ENCODE results near the gene PSMG3. TPM values are rescaled to one million over a fixed set of nuclear protein-coding genes. Genes with fewer than 3 reads are reported as not detected.

PSMG3 gene
- total RNA-seq, 3 donors from 2014 or later: 75.8 to 82.5 (median 82.5) TPM

- DNase-seq: no peak
- no peak for ATAC-seq
- no peaks in the 10 kb centered on the region for H3K4me1 Mint-ChIP-seq (ENCODE audit: low read depth)
Observed at GRCh38 chr7:1542329-1542728, 27.5 kb downstream of the PSMG3 start.

GRCh38 chr7:1541431-1542162 is 28.2 kb downstream of the PSMG3 start:
- H3K9me3 Mint-ChIP-seq: no peaks in the 10 kb centered on the region
- no peak overlapping the region for H3K4me3 Mint-ChIP-seq
- peaks cover under 1% of the 10 kb centered on the region for H3K4me1 Mint-ChIP-seq (ENCODE audit: low read depth)
- ATAC-seq (no peak), DNase-seq (no peak)
- H3K36me3 Mint-ChIP-seq (ENCODE audit: insufficient read depth): peaks cover 2% of the 10 kb centered on the region
- no peaks in the 10 kb centered on the region for H3K27me3 Mint-ChIP-seq (ENCODE audit: low read depth)

More at GRCh38 chr7:1542329-1542728, 27.5 kb downstream of the PSMG3 start:
- Mint-ChIP-seq H3K4me3 (no peak overlapping the region), H3K36me3 (ENCODE audit: insufficient read depth) (peaks cover 2% of the 10 kb centered on the region), H3K27me3 (ENCODE audit: low read depth) (no peaks in the 10 kb centered on the region), H3K9me3 (no peaks in the 10 kb centered on the region)

- DNase-seq: no peak
- peaks cover 5% of the 10 kb centered on the region for H3K36me3 Mint-ChIP-seq (ENCODE audit: insufficient read depth)
- H3K27me3 Mint-ChIP-seq (ENCODE audit: low read depth): no peaks in the 10 kb centered on the region
- H3K9me3 Mint-ChIP-seq: no peaks in the 10 kb centered on the region
- H3K4me3 Mint-ChIP-seq: no peak overlapping the region
- peaks cover 5% of the 10 kb centered on the region for H3K4me1 Mint-ChIP-seq (ENCODE audit: low read depth)
- no peak for ATAC-seq
Observed at GRCh38 chr7:1540776-1541271, 29.0 kb downstream of the PSMG3 start.

GRCh38 chr7:1539882-1540775 is 29.7 kb downstream of the PSMG3 start:
- ATAC-seq (no peak), DNase-seq (no peak)
- Mint-ChIP-seq H3K4me3 (no peak overlapping the region), H3K27me3 (ENCODE audit: low read depth) (no peaks in the 10 kb centered on the region), H3K9me3 (no peaks in the 10 kb centered on the region), H3K4me1 (ENCODE audit: low read depth) (peaks cover 5% of the 10 kb centered on the region), H3K36me3 (ENCODE audit: insufficient read depth) (peaks cover 5% of the 10 kb centered on the region)

GRCh38 chr7:1539181-1539881 is 30.5 kb downstream of the PSMG3 start:
- DNase-seq (no peak), ATAC-seq (no peak)
- Mint-ChIP-seq H3K36me3 (ENCODE audit: insufficient read depth) (peaks cover 2% of the 10 kb centered on the region), H3K27me3 (ENCODE audit: low read depth) (no peaks in the 10 kb centered on the region), H3K4me3 (no peak overlapping the region), H3K9me3 (no peaks in the 10 kb centered on the region), H3K4me1 (ENCODE audit: low read depth) (peaks cover 8% of the 10 kb centered on the region)

- peaks cover 2% of the 10 kb centered on the region for H3K36me3 Mint-ChIP-seq (ENCODE audit: insufficient read depth)
- no peak for ATAC-seq
- no peaks in the 10 kb centered on the region for H3K9me3 Mint-ChIP-seq
- DNase-seq: no peak
- no peaks in the 10 kb centered on the region for H3K27me3 Mint-ChIP-seq (ENCODE audit: low read depth)
- H3K4me3 Mint-ChIP-seq: no peak overlapping the region
- H3K4me1 Mint-ChIP-seq (ENCODE audit: low read depth): peaks cover 14% of the 10 kb centered on the region
Observed at GRCh38 chr7:1538544-1539180, 31.2 kb downstream of the PSMG3 start.

GRCh38 chr7:1537535-1538412 is 32.1 kb downstream of the PSMG3 start:
- Mint-ChIP-seq H3K4me3 (no peak overlapping the region), H3K9me3 (no peaks in the 10 kb centered on the region), H3K4me1 (ENCODE audit: low read depth) (peaks cover 23% of the 10 kb centered on the region), H3K36me3 (ENCODE audit: insufficient read depth) (peaks cover 2% of the 10 kb centered on the region), H3K27me3 (ENCODE audit: low read depth) (no peaks in the 10 kb centered on the region)
- DNase-seq (no peak), ATAC-seq (no peak)

GRCh38 chr7:1536743-1537534 is 32.9 kb downstream of the PSMG3 start:
- no peaks in the 10 kb centered on the region for H3K9me3 Mint-ChIP-seq

GRCh38 chr7:1536455-1536742 is 33.4 kb downstream of the PSMG3 start:
- H3K27me3 Mint-ChIP-seq (ENCODE audit: low read depth): no peaks in the 10 kb centered on the region
- ATAC-seq (no peak), DNase-seq (no peak)
- H3K4me1 Mint-ChIP-seq (ENCODE audit: low read depth): peaks cover 35% of the 10 kb centered on the region
- peaks cover 2% of the 10 kb centered on the region for H3K36me3 Mint-ChIP-seq (ENCODE audit: insufficient read depth)
- H3K4me3 Mint-ChIP-seq: no peak overlapping the region
- no peaks in the 10 kb centered on the region for H3K9me3 Mint-ChIP-seq

More at GRCh38 chr7:1536743-1537534, 32.9 kb downstream of the PSMG3 start:
- Mint-ChIP-seq H3K27me3 (ENCODE audit: low read depth) (no peaks in the 10 kb centered on the region), H3K4me3 (no peak overlapping the region), H3K4me1 (ENCODE audit: low read depth) (peaks cover 30% of the 10 kb centered on the region), H3K36me3 (ENCODE audit: insufficient read depth) (peaks cover 2% of the 10 kb centered on the region)
- ATAC-seq: no peak
- no peak for DNase-seq

GRCh38 chr7:1535701-1536454 is 34.0 kb downstream of the PSMG3 start:
- H3K4me3 Mint-ChIP-seq: no peak overlapping the region
- peaks cover 2% of the 10 kb centered on the region for H3K36me3 Mint-ChIP-seq (ENCODE audit: insufficient read depth)
- DNase-seq: no peak
- no peaks in the 10 kb centered on the region for H3K27me3 Mint-ChIP-seq (ENCODE audit: low read depth)
- ATAC-seq: no peak
- no peaks in the 10 kb centered on the region for H3K9me3 Mint-ChIP-seq
- H3K4me1 Mint-ChIP-seq (ENCODE audit: low read depth): peaks cover 35% of the 10 kb centered on the region

- H3K4me1 Mint-ChIP-seq (ENCODE audit: low read depth): peaks cover 35% of the 10 kb centered on the region
- no peak overlapping the region for H3K4me3 Mint-ChIP-seq
- H3K27me3 Mint-ChIP-seq (ENCODE audit: low read depth): no peaks in the 10 kb centered on the region
- no peak for DNase-seq
- H3K36me3 Mint-ChIP-seq (ENCODE audit: insufficient read depth): peaks cover 2% of the 10 kb centered on the region
- H3K9me3 Mint-ChIP-seq: no peaks in the 10 kb centered on the region
- no peak for ATAC-seq
Observed at GRCh38 chr7:1535100-1535458, 34.8 kb downstream of the PSMG3 start.

- peaks cover 2% of the 10 kb centered on the region for H3K36me3 Mint-ChIP-seq (ENCODE audit: insufficient read depth)
- H3K27me3 Mint-ChIP-seq (ENCODE audit: low read depth): no peaks in the 10 kb centered on the region
- no peaks in the 10 kb centered on the region for H3K9me3 Mint-ChIP-seq
- peak overlapping the region; percentile 90 for H3K4me3 Mint-ChIP-seq
- peaks cover 35% of the 10 kb centered on the region for H3K4me1 Mint-ChIP-seq (ENCODE audit: low read depth)
- no peak for ATAC-seq
- DNase-seq: no peak
Observed at GRCh38 chr7:1534330-1535099, 35.3 kb downstream of the PSMG3 start.
